ENCODE results near the gene ANKHD1. TPM values are rescaled to one million over a fixed set of nuclear protein-coding genes. Genes with fewer than 3 reads are reported as not detected.

ANKHD1 gene
- total RNA-seq, 1 donor from 2014 or later: 77.1 TPM

- TF ChIP-seq CTCF (IDR thresholded peaks at IDR 0.05; ENCODE audit: insufficient read depth, low read length, severe bottlenecking): no peak
- DNase-seq (ENCODE audit: low read depth) (no peak), FAIRE-seq (no peak)
- Histone ChIP-seq H3K36me3 (ENCODE audit: control insufficient read depth, insufficient read depth, low read length) (peaks cover 1% of the 10 kb centered on the region), H3K4me3 (ENCODE audit: low read depth, low read length) (no peak overlapping the region), H3K27me3 (ENCODE audit: control insufficient read depth, insufficient read depth, low read length) (no peaks in the 10 kb centered on the region)
Observed at GRCh38 chr5:140403613-140404012, 2.0 kb downstream of the ANKHD1 start.

GRCh38 chr5:140408750-140409241 is 7.2 kb downstream of the ANKHD1 start:
- H3K4me3 ChIP-seq (ENCODE audit: low read depth, low read length): no peak overlapping the region
- H3K27me3 ChIP-seq (ENCODE audit: control insufficient read depth, insufficient read depth, low read length): no peaks in the 10 kb centered on the region
- DNase-seq (ENCODE audit: low read depth): peak; percentile 63
- H3K36me3 ChIP-seq (ENCODE audit: control insufficient read depth, insufficient read depth, low read length): peaks cover 1% of the 10 kb centered on the region
- FAIRE-seq: no peak
- TF ChIP-seq CTCF (IDR thresholded peaks at IDR 0.05; ENCODE audit: insufficient read depth, low read length, severe bottlenecking): no peak

GRCh38 chr5:140413230-140413629 is 11.6 kb downstream of the ANKHD1 start:
- DNase-seq (ENCODE audit: low read depth) (no peak), FAIRE-seq (no peak)
- Histone ChIP-seq H3K4me3 (ENCODE audit: low read depth, low read length) (no peak overlapping the region), H3K27me3 (ENCODE audit: control insufficient read depth, insufficient read depth, low read length) (no peaks in the 10 kb centered on the region), H3K36me3 (ENCODE audit: control insufficient read depth, insufficient read depth, low read length) (no peaks in the 10 kb centered on the region)
- TF ChIP-seq CTCF (IDR thresholded peaks at IDR 0.05; ENCODE audit: insufficient read depth, low read length, severe bottlenecking): no peak

GRCh38 chr5:140417235-140417634 is 15.6 kb downstream of the ANKHD1 start:
- no peak for FAIRE-seq
- H3K4me3 ChIP-seq (ENCODE audit: low read depth, low read length): no peak overlapping the region
- TF ChIP-seq CTCF (IDR thresholded peaks at IDR 0.05; ENCODE audit: insufficient read depth, low read length, severe bottlenecking): no peak
- DNase-seq (ENCODE audit: low read depth): no peak
- H3K36me3 ChIP-seq (ENCODE audit: control insufficient read depth, insufficient read depth, low read length): no peaks in the 10 kb centered on the region
- H3K27me3 ChIP-seq (ENCODE audit: control insufficient read depth, insufficient read depth, low read length): no peaks in the 10 kb centered on the region

GRCh38 chr5:140418862-140419520 is 17.4 kb downstream of the ANKHD1 start:
- H3K36me3 ChIP-seq (ENCODE audit: control insufficient read depth, insufficient read depth, low read length): no peaks in the 10 kb centered on the region
- DNase-seq (ENCODE audit: low read depth) (no peak), FAIRE-seq (no peak)
- H3K4me3 ChIP-seq (ENCODE audit: low read depth, low read length): no peak overlapping the region
- no peaks in the 10 kb centered on the region for H3K27me3 ChIP-seq (ENCODE audit: control insufficient read depth, insufficient read depth, low read length)
- no peak for TF ChIP-seq CTCF (IDR thresholded peaks at IDR 0.05; ENCODE audit: insufficient read depth, low read length, severe bottlenecking)

GRCh38 chr5:140420226-140420570 is 18.6 kb downstream of the ANKHD1 start:
- no peak for DNase-seq (ENCODE audit: low read depth)
- no peaks in the 10 kb centered on the region for H3K27me3 ChIP-seq (ENCODE audit: control insufficient read depth, insufficient read depth, low read length)
- no peak overlapping the region for H3K4me3 ChIP-seq (ENCODE audit: low read depth, low read length)
- no peak for FAIRE-seq
- H3K36me3 ChIP-seq (ENCODE audit: control insufficient read depth, insufficient read depth, low read length): no peaks in the 10 kb centered on the region
- TF ChIP-seq CTCF (IDR thresholded peaks at IDR 0.05; ENCODE audit: insufficient read depth, low read length, severe bottlenecking): no peak
